SU-DHL-6 (cell line): ENCODE measurements around the gene ZSWIM8.

Experiments
- H2AFZ ChIP-seq: fragments of 200-600 bp; sonication (generic); 2 replicates; pipeline ENCODE4 v1.6.1; 2014; ENCODE audit warnings: low read depth, mild to moderate bottlenecking, moderate library complexity, mixed read lengths, antibody characterized with exemption, low read length; ENCODE audit not compliant: severe bottlenecking
- H3F3A ChIP-seq: fragments of 200-600 bp; shearing (Covaris generic); 2 replicates; pipeline ENCODE4 v1.6.0; 2016; ENCODE audit warnings: antibody characterized with exemption, mild to moderate bottlenecking; ENCODE audit not compliant: insufficient read depth
- H3K27ac ChIP-seq: fragments of 200-600 bp; sonication (generic); 2 replicates; pipeline ENCODE4 v1.5.1; 2016; ENCODE audit warnings: low read depth, mild to moderate bottlenecking, low read length, moderate library complexity, mixed read lengths
- H3K27me3 ChIP-seq: fragments of 200-600 bp; sonication (generic), shearing (Covaris generic); 2 replicates; pipeline ENCODE4 v1.6.0; 2014; ENCODE audit warnings: mild to moderate bottlenecking, low read length
- H3K36me3 ChIP-seq: fragments of 200-600 bp; sonication (generic); 2 replicates; pipeline ENCODE4 v1.6.1; 2014; ENCODE audit warnings: mild to moderate bottlenecking, low read length, mixed read lengths
- H3K4me2 ChIP-seq: fragments of 300-600, 200-600 bp; shearing (Covaris generic), sonication (generic); 2 replicates; pipeline ENCODE4 v1.6.0; 2014; ENCODE audit warnings: low read length, low read depth, mild to moderate bottlenecking; ENCODE audit not compliant: poor library complexity, severe bottlenecking
- H3K4me3 ChIP-seq: fragments of 200-600 bp; sonication (generic); 2 replicates; pipeline ENCODE4 v1.5.1; 2014; ENCODE audit warnings: antibody characterized with exemption, low read length, mild to moderate bottlenecking, mixed read lengths; ENCODE audit not compliant: insufficient read depth, poor library complexity, severe bottlenecking
- H3K79me2 ChIP-seq: fragments of 200-600 bp; sonication (generic); 2 replicates; pipeline ENCODE4 v1.6.1; 2014; ENCODE audit warnings: mild to moderate bottlenecking, low read length, moderate library complexity; ENCODE audit not compliant: insufficient read depth
- H3K9ac ChIP-seq: fragments of 200-600 bp; sonication (generic); 2 replicates; pipeline ENCODE4 v1.7.0; 2014; ENCODE audit warnings: mild to moderate bottlenecking, low read length
- H3K9me2 ChIP-seq: fragments of 200-600 bp; sonication (generic); replicated peaks from 2 replicates; pipeline ENCODE4 v1.6.1; 2014; ENCODE audit warnings: low read length; ENCODE audit not compliant: insufficient read depth
- H3K9me3 ChIP-seq: fragments of 200-600 bp; sonication (generic); 2 replicates; pipeline ENCODE4 v1.6.1; 2014; ENCODE audit warnings: low read length, mixed read lengths; ENCODE audit not compliant: insufficient read depth
- H4K20me1 ChIP-seq: fragments of 200-600 bp; sonication (generic); 2 replicates; pipeline ENCODE4 v1.6.1; 2014; ENCODE audit warnings: low read depth, mild to moderate bottlenecking, antibody characterized with exemption, low read length, moderate library complexity, mixed read lengths
- EZH2phosphoT487 ChIP-seq: fragments of 200-600 bp; sonication (generic), shearing (Covaris generic); conservative IDR thresholded peaks from 2 replicates; pipeline ENCODE4 v1.6.1; 2018; ENCODE audit warnings: mild to moderate bottlenecking, antibody characterized with exemption, low read length, moderate library complexity, mixed read lengths
- TF ChIP-seq, protein P1 (sequence below): fragments of 200-600 bp; sonication (generic); IDR thresholded peaks from one replicate; pipeline ENCODE4 v1.5.1; 2017; ENCODE audit warnings: antibody characterized with exemption, mild to moderate bottlenecking, low read length, moderate library complexity; ENCODE audit not compliant: insufficient read depth, poor library complexity, severe bottlenecking

Gene ZSWIM8

DNA sequence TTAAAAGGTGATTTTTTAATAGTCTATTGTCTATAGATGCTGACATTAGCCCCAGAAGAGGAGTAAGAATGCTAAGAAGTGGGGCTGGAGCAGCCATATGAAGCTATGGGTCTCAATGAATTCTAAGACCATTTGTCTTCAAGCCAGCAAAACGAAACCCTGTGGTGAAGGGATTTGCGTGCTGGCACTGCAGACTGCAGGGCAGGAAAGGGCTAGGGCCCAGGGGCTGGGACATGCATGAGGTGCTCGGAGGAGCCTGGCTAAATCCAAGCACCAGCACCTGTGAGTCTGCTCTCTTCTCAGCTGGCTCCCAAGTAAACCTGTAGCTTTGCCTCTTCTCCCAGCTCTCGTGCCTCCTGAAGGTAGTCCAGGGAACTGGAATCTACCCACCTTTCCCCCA is 27.3 kb downstream of the ZSWIM8 start:
- peaks cover 7% of the 10 kb centered on the region for H3F3A ChIP-seq
- no peak overlapping the region for H2AFZ ChIP-seq
- no peak overlapping the region for H3K9ac ChIP-seq
- no peaks in the 10 kb centered on the region for H3K9me3 ChIP-seq
- H3K9me2 ChIP-seq, result no peaks in the 10 kb centered on the region
- no peaks in the 10 kb centered on the region for H3K36me3 ChIP-seq
- H3K4me3 ChIP-seq, result no peak overlapping the region
- H3K79me2 ChIP-seq, result peaks cover 5% of the 10 kb centered on the region; the same call in 1 of the 2 replicates
- TF ChIP-seq EZH2phosphoT487, result no peak
- TF ChIP-seq, protein P1, sequence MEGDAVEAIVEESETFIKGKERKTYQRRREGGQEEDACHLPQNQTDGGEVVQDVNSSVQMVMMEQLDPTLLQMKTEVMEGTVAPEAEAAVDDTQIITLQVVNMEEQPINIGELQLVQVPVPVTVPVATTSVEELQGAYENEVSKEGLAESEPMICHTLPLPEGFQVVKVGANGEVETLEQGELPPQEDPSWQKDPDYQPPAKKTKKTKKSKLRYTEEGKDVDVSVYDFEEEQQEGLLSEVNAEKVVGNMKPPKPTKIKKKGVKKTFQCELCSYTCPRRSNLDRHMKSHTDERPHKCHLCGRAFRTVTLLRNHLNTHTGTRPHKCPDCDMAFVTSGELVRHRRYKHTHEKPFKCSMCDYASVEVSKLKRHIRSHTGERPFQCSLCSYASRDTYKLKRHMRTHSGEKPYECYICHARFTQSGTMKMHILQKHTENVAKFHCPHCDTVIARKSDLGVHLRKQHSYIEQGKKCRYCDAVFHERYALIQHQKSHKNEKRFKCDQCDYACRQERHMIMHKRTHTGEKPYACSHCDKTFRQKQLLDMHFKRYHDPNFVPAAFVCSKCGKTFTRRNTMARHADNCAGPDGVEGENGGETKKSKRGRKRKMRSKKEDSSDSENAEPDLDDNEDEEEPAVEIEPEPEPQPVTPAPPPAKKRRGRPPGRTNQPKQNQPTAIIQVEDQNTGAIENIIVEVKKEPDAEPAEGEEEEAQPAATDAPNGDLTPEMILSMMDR, result no peak
- H3K27me3 ChIP-seq, result no peaks in the 10 kb centered on the region
- H4K20me1 ChIP-seq, result no peaks in the 10 kb centered on the region
- no peak overlapping the region for H3K27ac ChIP-seq
- H3K4me2 ChIP-seq, result no peak overlapping the region

DNA sequence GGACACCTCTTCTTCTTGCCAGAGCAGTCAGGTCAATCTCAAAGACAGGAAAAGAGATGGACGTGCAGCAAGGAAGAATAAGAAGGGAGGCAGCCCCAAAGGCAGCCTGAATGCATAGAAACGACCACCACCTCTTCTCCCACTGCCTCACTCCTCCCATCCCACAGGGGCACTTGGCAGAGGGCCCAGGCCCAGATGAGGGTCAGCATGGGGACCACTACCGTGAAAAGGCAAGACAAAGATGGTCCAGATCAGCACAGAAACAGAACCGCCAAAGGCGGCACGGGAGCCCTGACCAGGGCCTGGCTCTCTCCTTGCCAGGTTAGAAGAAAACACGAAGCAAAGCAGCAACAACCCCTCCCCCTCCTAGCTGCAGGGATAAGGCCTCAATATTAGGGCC is 27.9 kb downstream of the ZSWIM8 start:
- Histone ChIP-seq H3K79me2 (peaks cover 5% of the 10 kb centered on the region; the same call in 1 of the 2 replicates), H3K4me3 (no peak overlapping the region), H3K9me3 (no peaks in the 10 kb centered on the region), H3F3A (peaks cover 7% of the 10 kb centered on the region), H3K9me2 (no peaks in the 10 kb centered on the region), H3K27me3 (no peaks in the 10 kb centered on the region), H4K20me1 (no peaks in the 10 kb centered on the region), H3K36me3 (no peaks in the 10 kb centered on the region), H3K4me2 (no peak overlapping the region), H3K9ac (no peak overlapping the region), H2AFZ (no peak overlapping the region), H3K27ac (no peak overlapping the region)
- TF ChIP-seq, protein P1, result no peak
- no peak for TF ChIP-seq EZH2phosphoT487

DNA sequence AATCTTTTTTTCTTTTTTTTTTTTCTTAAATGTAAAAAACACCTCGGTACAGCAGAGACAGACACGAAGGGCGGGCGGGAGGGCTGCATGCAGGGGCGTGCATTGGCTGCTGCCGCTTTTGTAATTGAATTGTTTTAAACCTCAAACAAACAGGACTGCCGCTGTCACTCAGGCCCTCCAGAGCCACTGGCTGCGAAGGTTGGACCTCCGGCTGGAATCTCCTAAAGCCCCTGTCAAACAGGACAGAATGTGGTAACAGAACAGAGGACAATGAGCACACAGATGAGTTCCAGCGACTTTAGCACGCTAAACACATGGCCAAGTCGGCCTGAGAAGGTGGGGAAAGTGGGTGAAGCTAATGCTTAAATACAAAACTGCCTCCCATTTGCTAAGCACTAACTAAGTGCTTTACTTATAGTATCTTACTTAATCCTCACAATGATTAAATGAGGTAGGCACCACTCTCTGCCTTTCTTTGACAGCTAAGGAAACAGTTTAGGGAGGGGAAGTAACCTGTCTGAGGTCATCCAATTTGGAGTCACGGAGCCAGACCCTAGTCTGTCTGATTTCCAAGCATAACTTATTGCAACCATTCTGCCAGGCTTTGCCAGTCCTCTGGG is 29.0 kb downstream of the ZSWIM8 start:
- Histone ChIP-seq H3K36me3 (no peaks in the 10 kb centered on the region), H3K4me2 (no peak overlapping the region), H4K20me1 (no peaks in the 10 kb centered on the region), H3F3A (peaks cover 7% of the 10 kb centered on the region), H3K27ac (no peak overlapping the region), H2AFZ (no peak overlapping the region), H3K4me3 (no peak overlapping the region), H3K9ac (no peak overlapping the region), H3K27me3 (no peaks in the 10 kb centered on the region), H3K9me3 (no peaks in the 10 kb centered on the region), H3K79me2 (peaks cover 5% of the 10 kb centered on the region; the same call in 1 of the 2 replicates), H3K9me2 (no peaks in the 10 kb centered on the region)
- no peak for TF ChIP-seq EZH2phosphoT487
- TF ChIP-seq, protein P1, result no peak
